GM10266 (cell line): ENCODE results near the gene CIDEA.
"Not testable (repeated sequence)": the region's sequence is repeated elsewhere in the genome, so short reads cannot be mapped to it uniquely, and the experiment has no call there.

Experiments
- DNase-seq: peaks from one replicate; pipeline ENCODE4 v3.0.0; 2012; ENCODE audit errors: extremely low spot score
- TF ChIP-seq, protein P1 (sequence below): IDR thresholded peaks from 2 replicates; pipeline ENCODE4 v1.5.1; 2012; ENCODE audit warnings: mild to moderate bottlenecking, low read depth; ENCODE audit not compliant: control insufficient read depth, insufficient read depth; ENCODE audit errors: missing control alignments

The CIDEA gene, protein sequence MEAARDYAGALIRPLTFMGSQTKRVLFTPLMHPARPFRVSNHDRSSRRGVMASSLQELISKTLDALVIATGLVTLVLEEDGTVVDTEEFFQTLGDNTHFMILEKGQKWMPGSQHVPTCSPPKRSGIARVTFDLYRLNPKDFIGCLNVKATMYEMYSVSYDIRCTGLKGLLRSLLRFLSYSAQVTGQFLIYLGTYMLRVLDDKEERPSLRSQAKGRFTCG

DNA sequence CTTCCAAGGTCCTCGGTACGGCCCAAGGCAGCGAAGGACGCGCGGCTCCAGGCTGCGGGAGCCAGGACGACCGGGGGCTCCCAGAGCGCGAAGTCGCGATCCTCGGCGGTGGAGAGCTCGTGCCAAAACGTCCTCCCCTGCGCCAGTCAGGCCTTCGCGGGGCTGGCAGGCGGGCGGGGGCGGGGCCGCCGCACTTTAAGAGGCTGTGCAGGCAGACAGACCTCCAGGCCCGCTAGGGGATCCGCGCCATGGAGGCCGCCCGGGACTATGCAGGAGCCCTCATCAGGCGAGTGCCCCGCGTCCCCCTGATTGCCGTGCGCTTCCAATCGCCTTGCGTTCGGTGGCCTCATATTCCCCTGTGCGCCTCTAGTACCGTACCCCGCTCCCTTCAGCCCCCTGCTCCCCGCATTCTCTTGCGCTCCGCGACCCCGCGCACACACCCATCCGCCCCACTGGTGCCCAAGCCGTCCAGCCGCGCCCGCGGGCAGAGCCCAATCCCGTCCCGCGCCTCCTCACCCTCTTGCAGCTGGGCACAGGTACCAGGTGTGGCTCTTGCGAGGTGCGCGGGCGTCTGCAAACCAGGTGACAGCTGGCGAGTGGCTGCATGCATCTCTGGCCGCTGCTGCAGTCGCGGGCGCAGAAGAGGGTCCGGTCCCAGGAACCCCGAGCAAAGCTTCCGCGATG, at the start of gene CIDEA:
Gene CIDEA, plus strand, starts transcription at position 226 of the 684 bp plus-strand sequence. Its CDS starts 23 bp downstream, at position 249.
- DNase-seq, result no peak
- TF ChIP-seq, protein P1, sequence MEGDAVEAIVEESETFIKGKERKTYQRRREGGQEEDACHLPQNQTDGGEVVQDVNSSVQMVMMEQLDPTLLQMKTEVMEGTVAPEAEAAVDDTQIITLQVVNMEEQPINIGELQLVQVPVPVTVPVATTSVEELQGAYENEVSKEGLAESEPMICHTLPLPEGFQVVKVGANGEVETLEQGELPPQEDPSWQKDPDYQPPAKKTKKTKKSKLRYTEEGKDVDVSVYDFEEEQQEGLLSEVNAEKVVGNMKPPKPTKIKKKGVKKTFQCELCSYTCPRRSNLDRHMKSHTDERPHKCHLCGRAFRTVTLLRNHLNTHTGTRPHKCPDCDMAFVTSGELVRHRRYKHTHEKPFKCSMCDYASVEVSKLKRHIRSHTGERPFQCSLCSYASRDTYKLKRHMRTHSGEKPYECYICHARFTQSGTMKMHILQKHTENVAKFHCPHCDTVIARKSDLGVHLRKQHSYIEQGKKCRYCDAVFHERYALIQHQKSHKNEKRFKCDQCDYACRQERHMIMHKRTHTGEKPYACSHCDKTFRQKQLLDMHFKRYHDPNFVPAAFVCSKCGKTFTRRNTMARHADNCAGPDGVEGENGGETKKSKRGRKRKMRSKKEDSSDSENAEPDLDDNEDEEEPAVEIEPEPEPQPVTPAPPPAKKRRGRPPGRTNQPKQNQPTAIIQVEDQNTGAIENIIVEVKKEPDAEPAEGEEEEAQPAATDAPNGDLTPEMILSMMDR, result no peak

DNA sequence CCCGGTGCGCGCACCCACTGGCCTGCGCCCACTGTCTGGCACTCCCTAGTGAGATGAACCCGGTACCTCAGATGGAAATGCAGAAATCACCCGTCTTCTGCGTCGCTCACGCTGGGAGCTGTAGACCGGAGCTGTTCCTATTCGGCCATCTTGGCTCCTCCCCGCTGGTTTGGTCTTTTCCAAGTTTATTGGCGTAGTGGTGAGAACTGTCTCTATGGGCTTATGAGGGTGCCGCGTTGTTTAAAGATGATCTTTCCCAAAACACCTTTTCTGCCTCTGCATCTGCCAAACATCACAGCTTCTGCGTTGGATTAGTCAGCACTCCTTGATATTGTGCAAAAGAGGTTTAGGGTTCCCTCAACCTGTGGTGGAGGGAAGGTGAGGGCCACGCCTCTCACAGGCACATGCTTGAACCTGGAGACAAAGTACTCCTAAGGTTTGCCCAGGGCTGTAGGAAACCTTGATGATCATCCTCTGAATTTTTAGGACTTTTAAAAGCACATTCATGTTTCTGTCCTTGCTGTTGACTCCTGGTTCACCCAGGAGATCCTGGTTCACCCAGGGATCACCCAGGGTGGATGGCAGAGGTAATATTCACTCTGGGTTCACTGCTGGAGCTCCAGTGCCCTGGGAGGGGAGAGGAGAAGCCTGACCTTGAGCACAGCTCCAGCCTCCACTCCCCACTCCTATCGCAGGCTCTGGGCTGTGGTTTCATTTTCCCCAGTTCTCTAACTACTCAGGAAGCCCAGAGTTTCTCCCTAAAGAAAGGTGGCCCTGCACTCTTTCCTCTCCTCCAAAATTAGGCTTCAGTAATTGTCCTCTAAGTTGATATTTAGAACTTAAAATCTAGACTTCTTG, 45.6 kb upstream of the CIDEA start:
- DNase-seq, result not testable (repeated sequence)

DNA sequence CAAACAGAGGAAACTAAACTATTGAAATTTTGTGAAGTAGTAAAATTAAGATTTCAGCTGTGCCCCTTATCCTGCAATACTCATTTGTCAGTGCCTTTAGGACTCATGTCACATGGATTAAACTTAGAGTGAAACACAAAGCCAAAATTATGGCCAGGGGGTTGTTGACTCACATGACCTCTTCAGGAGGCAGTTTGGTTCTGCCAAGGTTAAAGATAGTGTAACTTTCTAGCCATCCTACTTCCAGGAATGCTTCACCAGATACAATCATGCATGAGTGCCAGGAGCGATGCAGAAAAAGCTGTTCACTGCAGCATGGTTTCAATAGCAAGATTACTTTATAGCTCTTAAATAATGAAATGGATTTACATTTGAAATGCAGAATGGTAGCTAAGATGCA, 41.9 kb upstream of the CIDEA start:
- DNase-seq, result not testable (repeated sequence)

DNA sequence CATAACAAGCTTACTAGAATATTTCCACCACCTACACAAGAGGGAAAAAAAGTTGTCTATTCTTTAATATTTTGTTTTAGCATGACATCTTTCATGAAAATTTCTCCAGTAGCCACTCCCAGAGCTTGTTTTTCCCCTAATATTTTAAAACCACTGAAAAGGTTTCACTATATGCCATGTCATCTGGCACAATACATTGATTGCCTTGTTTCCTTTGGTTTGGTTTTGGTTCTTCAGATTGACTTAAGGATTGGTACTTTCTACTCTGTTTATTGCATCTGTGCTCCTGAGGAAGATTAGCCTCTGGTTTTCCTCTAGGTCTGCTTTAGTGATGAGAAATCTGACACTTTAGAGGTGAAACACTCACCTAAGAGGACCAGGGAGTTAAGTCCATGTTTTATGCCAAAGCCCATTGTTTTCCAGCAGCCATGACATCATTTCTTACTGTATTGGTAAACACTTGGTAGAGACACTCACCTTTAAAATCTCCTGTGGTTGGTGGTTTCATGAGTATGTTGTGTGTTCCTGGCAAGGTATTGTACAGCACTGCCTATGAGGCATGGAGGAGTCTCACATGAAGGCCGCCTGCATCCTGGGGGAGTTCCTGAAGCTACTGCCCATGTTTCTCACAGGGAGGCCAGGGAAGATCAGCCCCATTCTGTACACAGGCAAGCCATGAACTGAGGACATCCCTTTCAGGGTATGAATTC, 39.7 kb upstream of the CIDEA start:
- not testable (repeated sequence) for DNase-seq

DNA sequence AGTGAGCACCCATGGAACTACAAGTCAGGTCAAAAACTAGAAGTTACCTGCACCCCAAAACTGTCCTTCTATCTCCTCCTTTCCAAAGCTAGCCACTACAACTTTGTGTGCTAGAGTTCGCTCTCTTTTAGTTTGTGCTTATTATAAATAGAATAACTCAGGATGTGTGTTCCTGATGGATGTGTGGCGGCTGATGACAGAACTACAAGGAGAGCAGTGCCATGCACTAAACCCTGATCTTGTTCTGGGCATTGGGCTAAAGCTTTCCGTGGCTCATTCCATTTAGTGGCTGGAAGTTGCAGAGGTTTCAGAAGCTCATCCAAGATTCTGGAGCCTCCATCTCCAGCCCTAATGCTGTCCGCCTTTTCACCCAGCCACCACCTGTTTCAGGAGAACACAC, 37.7 kb upstream of the CIDEA start:
- not testable (repeated sequence) for DNase-seq

DNA sequence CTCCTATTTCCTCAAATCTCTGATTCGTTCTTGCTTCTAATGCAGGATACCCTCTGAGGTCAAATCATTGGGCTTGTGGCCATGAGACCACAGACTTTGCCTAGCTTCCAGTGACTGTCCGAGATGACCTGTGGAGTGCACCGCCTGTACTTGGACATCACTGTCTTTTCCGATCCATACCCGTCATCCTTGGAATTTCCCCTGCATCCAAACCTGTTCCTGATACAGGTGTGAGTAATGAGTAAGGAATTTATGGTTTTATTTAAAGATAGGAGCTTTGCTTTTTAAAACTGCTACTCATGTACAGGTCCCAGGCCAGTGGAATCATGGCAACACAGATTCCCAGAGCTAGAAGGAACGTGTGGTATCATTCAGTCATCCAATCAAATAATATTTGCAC, 35.6 kb upstream of the CIDEA start:
- not testable (repeated sequence) for DNase-seq

DNA sequence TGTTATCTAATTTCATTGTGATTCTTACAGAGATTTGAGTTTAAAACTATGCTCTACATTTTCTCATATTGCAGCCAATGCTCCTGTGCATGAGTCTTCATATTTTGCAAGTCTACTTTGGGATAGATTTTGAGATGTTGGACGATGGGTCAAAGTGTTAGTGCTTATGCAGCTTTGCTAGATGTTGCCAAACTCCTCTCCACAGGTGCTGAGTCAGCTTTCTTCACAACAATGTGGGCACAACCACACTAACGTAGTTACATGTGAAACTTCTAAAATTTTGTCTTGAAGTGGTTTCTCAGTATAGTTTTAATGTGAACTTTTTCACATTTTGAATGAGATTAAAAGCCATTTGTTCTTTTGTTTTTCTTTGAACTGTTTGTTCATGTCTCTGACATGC, 32.1 kb upstream of the CIDEA start:
- DNase-seq, result not testable (repeated sequence)

DNA sequence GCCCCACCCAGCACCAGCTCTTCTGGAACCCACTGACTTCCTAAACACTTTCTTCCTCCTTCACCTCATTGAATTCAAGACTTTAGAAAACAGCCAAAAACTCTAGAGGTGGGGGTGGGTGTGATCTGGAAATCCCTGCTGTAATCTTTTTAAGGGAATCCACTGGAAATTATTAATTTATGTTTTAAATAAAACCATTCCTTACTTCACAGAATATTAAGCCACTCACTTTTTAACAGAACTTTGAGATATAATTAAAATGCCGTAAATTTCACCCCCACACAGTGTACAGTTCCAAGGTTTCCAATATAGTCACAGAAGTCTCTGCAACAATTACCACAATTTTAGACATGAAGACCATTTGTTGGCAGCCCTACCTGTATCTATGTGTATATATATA, 30.8 kb upstream of the CIDEA start:
- not testable (repeated sequence) for DNase-seq

DNA sequence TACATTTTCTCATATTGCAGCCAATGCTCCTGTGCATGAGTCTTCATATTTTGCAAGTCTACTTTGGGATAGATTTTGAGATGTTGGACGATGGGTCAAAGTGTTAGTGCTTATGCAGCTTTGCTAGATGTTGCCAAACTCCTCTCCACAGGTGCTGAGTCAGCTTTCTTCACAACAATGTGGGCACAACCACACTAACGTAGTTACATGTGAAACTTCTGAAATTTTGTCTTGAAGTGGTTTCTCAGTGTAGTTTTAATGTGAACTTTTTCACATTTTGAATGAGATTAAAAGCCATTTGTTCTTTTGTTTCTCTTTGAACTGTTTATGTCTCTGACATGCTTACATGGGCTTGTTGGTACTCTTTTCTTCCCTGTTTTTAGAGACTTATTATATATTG, 27.4 kb upstream of the CIDEA start:
- not testable (repeated sequence) for DNase-seq

DNA sequence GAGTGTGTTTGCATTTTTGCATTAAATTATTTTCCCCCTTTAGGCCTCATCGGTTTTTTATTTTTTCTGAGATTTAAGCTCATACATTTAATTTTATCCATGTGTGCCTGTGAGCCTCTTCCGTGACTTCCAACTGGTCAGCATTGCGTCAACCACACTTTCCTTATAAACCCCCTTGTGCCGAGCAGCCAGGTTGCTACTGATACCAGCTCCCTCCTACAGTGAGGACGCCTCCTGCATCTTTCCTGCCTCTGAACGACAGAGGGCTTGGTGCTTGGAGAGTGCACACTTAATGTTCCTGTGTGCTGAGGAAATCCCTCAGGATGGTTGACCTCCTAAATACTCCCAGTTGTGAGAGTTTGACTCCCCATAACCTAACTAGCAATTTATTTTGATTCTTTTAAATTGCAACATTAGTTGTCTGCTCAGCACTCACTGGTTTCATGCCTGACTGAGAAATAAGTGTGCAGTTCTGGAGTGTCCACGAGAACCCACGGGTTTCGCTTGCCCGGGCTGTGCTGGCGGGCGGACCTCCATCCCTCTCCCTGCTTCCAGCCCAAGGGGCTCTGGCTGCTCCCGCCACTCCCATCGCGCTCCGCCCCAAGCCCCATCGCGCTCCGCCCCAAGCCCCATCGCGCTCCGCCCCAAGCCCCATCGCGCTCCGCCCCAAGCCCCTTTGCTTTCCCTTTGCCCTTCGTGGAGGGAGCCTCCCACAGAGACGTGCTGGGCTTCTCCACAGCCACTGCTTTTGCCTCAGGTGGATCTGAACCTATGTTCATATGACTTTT, 26.6 kb upstream of the CIDEA start:
- DNase-seq, result not testable (repeated sequence)

DNA sequence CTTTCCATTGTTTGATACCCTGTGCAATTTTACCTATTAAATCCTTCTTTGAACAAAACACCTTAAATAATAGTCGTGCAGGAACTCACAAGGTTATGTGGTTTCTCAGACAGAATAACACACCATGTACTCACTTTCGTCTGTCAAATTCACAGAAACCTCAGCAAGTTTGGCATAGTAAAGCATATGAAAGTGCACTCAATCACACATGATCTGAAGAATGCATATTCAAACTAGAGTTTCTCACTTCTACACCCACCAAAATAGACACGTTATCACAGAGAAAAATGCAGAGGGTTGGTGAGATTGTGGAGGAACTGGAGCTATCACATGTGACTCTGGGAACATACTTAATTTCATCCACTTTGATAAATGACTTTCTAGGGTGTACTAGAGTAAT, 25.9 kb upstream of the CIDEA start:
- DNase-seq, result peak; percentile 12

DNA sequence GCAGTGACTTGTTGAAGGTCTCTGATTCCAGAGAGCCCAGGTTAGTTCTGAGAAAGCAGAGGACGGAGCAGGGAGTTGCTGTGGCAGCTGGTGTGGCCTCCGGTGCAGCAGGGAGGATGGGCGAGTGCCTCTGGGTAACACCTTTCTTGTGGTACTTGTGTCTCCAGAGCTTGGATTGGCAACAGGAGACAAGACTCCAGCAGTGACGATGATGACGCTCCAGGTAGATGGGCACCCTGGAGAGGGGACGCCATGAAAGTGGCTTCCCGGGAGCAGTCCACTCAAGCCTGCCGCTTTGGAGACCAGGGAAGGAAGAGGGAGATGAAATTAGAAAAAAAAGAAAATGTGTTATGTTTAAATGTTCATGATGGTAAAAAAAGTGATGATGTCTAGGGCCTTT, 23.6 kb upstream of the CIDEA start:
- peak; percentile 2 for DNase-seq
